Thyroid gland (tissue), 4 donors: ENCODE results near the gene GPN1.

ENCODE experiments used
- POLR2A ChIP-seq, 2 donors: fragments of 450-650 bp; IDR thresholded peaks; one replicate each; pipeline ENCODE4 v1.6.1; 2017; ENCODE audit warnings: antibody characterized with exemption in 2 of 2, mild to moderate bottlenecking in 2 of 2, moderate library complexity in 1 of 2
- TF ChIP-seq, protein P1 (sequence below), 6 experiments: fragments of 200-600 bp in 3 of 6; fragments of 450-650 bp in 3 of 6; sonication (generic) in 3 of 6; IDR thresholded peaks; one replicate each; pipeline ENCODE4 v1.5.1; 2016 to 2019; ENCODE audit warnings: antibody characterized with exemption in 6 of 6, mild to moderate bottlenecking in 2 of 6, inconsistent platforms in 1 of 6, moderate library complexity in 1 of 6

GRCh38 chr2:27588308-27588707, 40.5 kb upstream of the GPN1 start:
- TF ChIP-seq, protein P1, sequence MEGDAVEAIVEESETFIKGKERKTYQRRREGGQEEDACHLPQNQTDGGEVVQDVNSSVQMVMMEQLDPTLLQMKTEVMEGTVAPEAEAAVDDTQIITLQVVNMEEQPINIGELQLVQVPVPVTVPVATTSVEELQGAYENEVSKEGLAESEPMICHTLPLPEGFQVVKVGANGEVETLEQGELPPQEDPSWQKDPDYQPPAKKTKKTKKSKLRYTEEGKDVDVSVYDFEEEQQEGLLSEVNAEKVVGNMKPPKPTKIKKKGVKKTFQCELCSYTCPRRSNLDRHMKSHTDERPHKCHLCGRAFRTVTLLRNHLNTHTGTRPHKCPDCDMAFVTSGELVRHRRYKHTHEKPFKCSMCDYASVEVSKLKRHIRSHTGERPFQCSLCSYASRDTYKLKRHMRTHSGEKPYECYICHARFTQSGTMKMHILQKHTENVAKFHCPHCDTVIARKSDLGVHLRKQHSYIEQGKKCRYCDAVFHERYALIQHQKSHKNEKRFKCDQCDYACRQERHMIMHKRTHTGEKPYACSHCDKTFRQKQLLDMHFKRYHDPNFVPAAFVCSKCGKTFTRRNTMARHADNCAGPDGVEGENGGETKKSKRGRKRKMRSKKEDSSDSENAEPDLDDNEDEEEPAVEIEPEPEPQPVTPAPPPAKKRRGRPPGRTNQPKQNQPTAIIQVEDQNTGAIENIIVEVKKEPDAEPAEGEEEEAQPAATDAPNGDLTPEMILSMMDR (IDR thresholded peaks at IDR 0.05), result no peak
- no peak for TF ChIP-seq POLR2A (IDR thresholded peaks at IDR 0.05)
